PC-9 (cell line): ENCODE measurements around the gene PLAGL2.

Experiments used
- CTCF ChIP-seq: fragments of 200-600 bp; sonication (generic); conservative IDR thresholded peaks from 2 replicates; pipeline ENCODE4 v1.6.1; 2017; ENCODE audit warnings: mixed run types, antibody characterized with exemption, mild to moderate bottlenecking, moderate library complexity
- EZH2 ChIP-seq: fragments of 200-600 bp; sonication (generic); IDR thresholded peaks from 2 replicates; pipeline ENCODE4 v1.8.0; 2017; ENCODE audit warnings: antibody characterized with exemption, low read depth

DNA sequence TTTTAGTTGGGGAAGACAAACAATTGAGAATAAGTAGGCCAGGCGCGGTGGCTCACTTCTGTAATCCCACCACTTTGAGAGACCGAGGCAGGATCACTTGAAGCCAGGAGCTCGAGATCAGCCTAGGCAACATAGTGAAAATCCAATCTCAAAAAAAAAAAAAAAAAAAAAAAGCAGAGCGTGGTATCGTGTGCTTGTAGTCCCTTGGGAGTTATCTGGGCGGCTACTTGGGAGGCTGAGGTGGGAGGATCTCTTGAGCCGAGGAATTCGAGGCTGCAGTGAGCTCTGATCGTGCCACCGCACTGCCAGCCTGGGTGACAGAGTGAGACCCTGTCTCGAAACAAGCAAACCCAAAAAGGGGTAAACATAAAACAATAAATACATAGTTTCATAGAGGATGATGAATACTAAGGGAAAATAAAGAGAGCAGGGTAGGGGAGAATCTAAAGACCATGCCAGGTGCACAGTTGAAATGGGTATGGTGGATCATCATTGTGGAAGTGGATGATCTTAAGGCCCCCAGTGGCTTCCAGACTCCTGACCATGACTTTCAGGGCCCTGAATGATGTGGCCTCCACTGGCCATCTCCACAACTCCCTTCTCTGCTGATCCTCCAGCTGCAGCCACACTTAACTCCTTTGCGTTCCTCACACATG lies 1.1 kb upstream of the PLAGL2 start:
- TF ChIP-seq CTCF (no peak), EZH2 (no peak)
